Trophoblast cell (in vitro differentiated cells and primary cell): ENCODE data around the gene PML.
"Not testable (repeated sequence)": the region's sequence is repeated elsewhere in the genome, so short reads cannot be mapped to it uniquely, and the experiment has no call there.

Experiments
- DNase-seq, 2 donors: peaks; one replicate each; pipeline ENCODE4 v3.0.0-alpha.2; 2016
- H2AFZ ChIP-seq: 2 replicates; pipeline ENCODE4 v1.6.1; 2013; ENCODE audit warnings: low read length, moderate library complexity, mild to moderate bottlenecking; ENCODE audit not compliant: insufficient read depth, poor library complexity
- H2AK5ac ChIP-seq: 2 replicates; pipeline ENCODE4 v1.6.1; 2013; ENCODE audit warnings: mild to moderate bottlenecking, low read length
- H2BK120ac ChIP-seq: 2 replicates; pipeline ENCODE4 v1.6.1; 2013; ENCODE audit warnings: low read length, mild to moderate bottlenecking, moderate library complexity; ENCODE audit not compliant: insufficient read depth, poor library complexity
- H2BK12ac ChIP-seq: 2 replicates; pipeline ENCODE4 v1.6.1; 2013; ENCODE audit warnings: mild to moderate bottlenecking, low read length, moderate library complexity
- H2BK5ac ChIP-seq: 2 replicates; pipeline ENCODE4 v1.6.1; 2013; ENCODE audit warnings: low read length, low read depth, moderate library complexity, mild to moderate bottlenecking; ENCODE audit not compliant: poor library complexity
- H3K14ac ChIP-seq: 2 replicates; pipeline ENCODE4 v1.6.1; 2013; ENCODE audit warnings: mild to moderate bottlenecking, low read length
- H3K18ac ChIP-seq: 2 replicates; pipeline ENCODE4 v1.6.1; 2013; ENCODE audit warnings: mild to moderate bottlenecking, low read length
- H3K23ac ChIP-seq: 2 replicates; pipeline ENCODE4 v1.6.1; 2013; ENCODE audit warnings: low read length
- H3K27ac ChIP-seq: 2 replicates; pipeline ENCODE4 v1.5.1; 2013; ENCODE audit warnings: low read depth, mild to moderate bottlenecking, inconsistent platforms, low read length, moderate library complexity
- H3K27me3 ChIP-seq: 2 replicates; pipeline ENCODE4 v1.6.1; 2013; ENCODE audit warnings: inconsistent platforms, mild to moderate bottlenecking, low read length, moderate library complexity; ENCODE audit not compliant: insufficient read depth
- H3K36me3 ChIP-seq, 2 experiments: 1 replicate in 1 of 2; 2 replicates in 1 of 2; pipeline ENCODE4 v1.6.1; 2013; ENCODE audit warnings: low read length in 2 of 2, mild to moderate bottlenecking in 2 of 2, moderate library complexity in 1 of 2; ENCODE audit not compliant: insufficient read depth in 2 of 2, control insufficient read depth in 1 of 2
- H3K4ac ChIP-seq: 2 replicates; pipeline ENCODE4 v1.6.1; 2013; ENCODE audit warnings: low read depth, mild to moderate bottlenecking, low read length, moderate library complexity
- H3K4me1 ChIP-seq, 2 experiments: 1 replicate in 1 of 2; 2 replicates in 1 of 2; pipeline ENCODE4 v1.6.1; 2013; ENCODE audit warnings: low read length in 2 of 2, mild to moderate bottlenecking in 2 of 2, moderate library complexity in 1 of 2; ENCODE audit not compliant: insufficient read depth in 2 of 2, control insufficient read depth in 1 of 2
- H3K4me2 ChIP-seq: 2 replicates; pipeline ENCODE4 v1.6.1; 2013; ENCODE audit warnings: inconsistent platforms, mild to moderate bottlenecking, low read length, moderate library complexity
- H3K4me3 ChIP-seq: 2 replicates; pipeline ENCODE4 v1.5.1; 2013; ENCODE audit warnings: mild to moderate bottlenecking, low read depth, low read length, inconsistent platforms
- H3K79me1 ChIP-seq: one replicate; pipeline ENCODE4 v1.6.1; 2013; ENCODE audit warnings: low read length
- H3K79me2 ChIP-seq: 2 replicates; pipeline ENCODE4 v1.6.1; 2013; ENCODE audit warnings: low read length, mild to moderate bottlenecking; ENCODE audit not compliant: control insufficient read depth, insufficient read depth, poor library complexity
- H3K9ac ChIP-seq: 2 replicates; pipeline ENCODE4 v1.6.1; 2013; ENCODE audit warnings: mild to moderate bottlenecking, low read length
- H3K9me3 ChIP-seq: 2 replicates; pipeline ENCODE4 v1.6.1; 2013; ENCODE audit warnings: low read depth, mild to moderate bottlenecking, control low read depth, inconsistent platforms, low read length; ENCODE audit not compliant: insufficient read depth
- H4K12ac ChIP-seq: 2 replicates; pipeline ENCODE4 v1.6.1; 2013; ENCODE audit warnings: low read depth, mild to moderate bottlenecking, low read length, moderate library complexity
- H4K8ac ChIP-seq: 2 replicates; pipeline ENCODE4 v1.6.1; 2013; ENCODE audit warnings: low read depth, mild to moderate bottlenecking, low read length, moderate library complexity
- H4K91ac ChIP-seq: one replicate; pipeline ENCODE4 v1.6.1; 2013; ENCODE audit warnings: low read depth, mild to moderate bottlenecking, low read length, moderate library complexity
- WGBS: extraction: QIAGEN DNeasy Blood & Tissue Kit; methylation state at CpG from one replicate; pipeline ENCODE4 v1.1.7; 2013; ENCODE audit warnings: missing lambda C conversion rate; ENCODE audit not compliant: insufficient read length, insufficient coverage; ENCODE audit errors: extremely low coverage; 5-methylcytosine and 5-hydroxymethylcytosine counted together

PML gene

DNA sequence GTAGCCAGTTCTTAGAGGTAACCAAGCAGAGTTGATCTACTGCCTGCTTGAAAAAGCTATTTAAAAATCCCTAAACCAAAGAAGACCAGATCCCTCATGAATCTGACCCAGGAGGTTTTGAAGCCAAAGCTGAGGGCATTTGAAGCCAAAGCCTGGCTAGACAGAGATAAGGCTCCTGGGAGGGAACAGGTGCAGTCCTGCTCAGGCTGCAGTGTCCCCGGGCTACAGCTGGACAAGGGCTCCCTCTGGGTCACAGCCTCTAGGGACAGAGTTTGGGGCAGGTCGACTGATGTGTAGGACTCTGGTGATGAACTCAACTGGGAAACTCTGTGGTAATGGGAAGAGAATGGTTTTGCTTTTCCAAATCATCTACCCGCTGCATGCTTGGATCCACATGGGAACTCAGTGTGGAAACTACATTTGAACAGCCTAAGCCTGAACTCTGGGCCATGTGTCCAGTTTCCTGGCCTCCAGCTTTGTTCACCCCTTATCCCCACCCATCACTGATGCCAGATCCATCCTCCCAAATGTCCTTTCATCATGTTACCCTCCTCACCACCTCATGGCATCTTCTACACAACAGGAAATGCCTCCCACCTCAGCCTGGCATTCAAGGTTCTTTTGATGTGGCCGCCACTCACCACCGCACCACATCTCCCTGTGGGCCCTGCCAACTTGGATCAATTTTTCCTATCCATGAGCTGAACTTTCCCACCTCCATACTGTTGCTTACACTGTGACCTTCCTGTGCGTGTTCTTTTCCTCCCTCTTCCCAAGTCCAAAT, 64.7 kb downstream of the PML start:
- not testable (repeated sequence) for H4K8ac ChIP-seq, H3K27me3 ChIP-seq, H3K9ac ChIP-seq, H2BK120ac ChIP-seq, H2AFZ ChIP-seq, H3K27ac ChIP-seq, H4K91ac ChIP-seq, DNase-seq, H3K4ac ChIP-seq, H3K23ac ChIP-seq, H3K14ac ChIP-seq, H3K79me1 ChIP-seq, H2BK12ac ChIP-seq, H3K9me3 ChIP-seq, H3K4me1 ChIP-seq, H3K4me3 ChIP-seq, H3K18ac ChIP-seq, H3K36me3 ChIP-seq, H4K12ac ChIP-seq, H2BK5ac ChIP-seq, H3K4me2 ChIP-seq, H3K79me2 ChIP-seq, H2AK5ac ChIP-seq
- WGBS, result no CpG with 5 or more reads among the region's 6 CpGs

DNA sequence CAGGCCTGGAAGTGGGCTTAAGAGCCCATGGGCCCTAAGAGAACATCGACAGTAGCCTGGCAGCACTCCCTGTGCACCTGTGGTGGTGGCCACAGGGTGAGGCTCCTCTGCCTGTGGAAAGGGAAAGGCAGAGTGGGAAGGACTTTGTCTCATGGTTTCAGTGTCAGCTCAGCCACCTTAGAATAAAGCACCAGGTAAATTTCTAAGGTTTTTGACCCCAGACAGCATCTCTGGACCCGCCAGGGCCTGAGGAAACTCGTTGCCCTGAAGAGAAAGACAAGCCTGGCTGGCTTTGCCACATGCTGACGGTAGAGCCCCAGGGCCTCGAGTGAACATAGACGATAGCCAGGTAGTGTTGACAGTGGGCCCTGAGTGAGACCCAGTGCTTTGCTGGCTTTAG, 65.7 kb downstream of the PML start:
- no peaks in the 10 kb centered on the region for H3K79me2 ChIP-seq
- H3K4me2 ChIP-seq, result no peak overlapping the region
- H3K4me1 ChIP-seq, result peaks cover 2 to 4% of the 10 kb centered on the region in 2 experiments
- no CpG with 5 or more reads among the region's 6 CpGs for WGBS
- no peaks in the 10 kb centered on the region for H3K9me3 ChIP-seq
- H3K4me3 ChIP-seq, result no peak overlapping the region
- H3K27ac ChIP-seq, result no peak overlapping the region
- no peak overlapping the region for H2BK5ac ChIP-seq
- H2BK120ac ChIP-seq, result no peak overlapping the region
- no peak overlapping the region for H2BK12ac ChIP-seq
- H2AK5ac ChIP-seq, result peak overlapping the region; percentile 52
- H3K27me3 ChIP-seq, result no peaks in the 10 kb centered on the region
- no peak overlapping the region for H3K4ac ChIP-seq
- no peak overlapping the region for H4K91ac ChIP-seq
- H3K36me3 ChIP-seq, result no peaks in the 10 kb centered on the region
- H4K12ac ChIP-seq, result no peak overlapping the region
- no peak overlapping the region for H3K18ac ChIP-seq
- H4K8ac ChIP-seq, result no peak overlapping the region
- H3K23ac ChIP-seq, result no peak overlapping the region
- DNase-seq, result no peak
- H3K79me1 ChIP-seq, result no peaks in the 10 kb centered on the region
- H2AFZ ChIP-seq, result no peak overlapping the region
- H3K14ac ChIP-seq, result no peak overlapping the region
- H3K9ac ChIP-seq, result no peak overlapping the region

DNA sequence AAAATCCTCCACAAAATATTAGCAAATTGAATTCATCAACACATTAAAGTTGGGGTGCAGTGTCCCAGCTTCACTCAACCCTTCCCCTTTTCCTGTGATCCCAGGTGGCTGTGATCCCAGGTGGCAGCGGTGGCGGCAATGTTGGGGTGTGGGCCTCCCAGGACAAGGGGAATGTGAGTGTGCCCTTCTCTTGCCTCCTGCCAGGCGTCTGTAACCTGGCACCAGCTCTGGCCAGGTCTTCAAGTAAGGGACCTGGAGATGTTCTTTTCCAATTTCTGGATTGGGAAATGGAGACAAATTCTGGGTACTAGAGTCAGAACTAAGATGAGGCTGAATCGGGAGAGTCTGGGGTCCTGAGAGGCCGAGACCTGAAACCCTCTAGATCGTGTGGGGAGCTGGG, 67.7 kb downstream of the PML start:
- no peak overlapping the region for H3K14ac ChIP-seq
- no peak overlapping the region for H2BK120ac ChIP-seq
- no peak overlapping the region for H3K4ac ChIP-seq
- H4K8ac ChIP-seq, result no peak overlapping the region
- DNase-seq, result no peak
- H3K79me2 ChIP-seq, result no peaks in the 10 kb centered on the region
- no peak overlapping the region for H3K4me2 ChIP-seq
- peaks cover 2 to 4% of the 10 kb centered on the region in 2 experiments for H3K4me1 ChIP-seq
- no CpG with 5 or more reads among the region's 6 CpGs for WGBS
- no peak overlapping the region for H3K27ac ChIP-seq
- no peak overlapping the region for H3K4me3 ChIP-seq
- no peak overlapping the region for H2BK12ac ChIP-seq
- no peaks in the 10 kb centered on the region for H3K79me1 ChIP-seq
- H2AFZ ChIP-seq, result no peak overlapping the region
- no peaks in the 10 kb centered on the region for H3K36me3 ChIP-seq
- no peak overlapping the region for H3K9ac ChIP-seq
- no peak overlapping the region for H2BK5ac ChIP-seq
- H3K18ac ChIP-seq, result no peak overlapping the region
- no peak overlapping the region for H4K91ac ChIP-seq
- no peak overlapping the region for H4K12ac ChIP-seq
- H3K27me3 ChIP-seq, result no peaks in the 10 kb centered on the region
- H3K9me3 ChIP-seq, result no peaks in the 10 kb centered on the region
- H3K23ac ChIP-seq, result no peak overlapping the region
- no peak overlapping the region for H2AK5ac ChIP-seq

DNA sequence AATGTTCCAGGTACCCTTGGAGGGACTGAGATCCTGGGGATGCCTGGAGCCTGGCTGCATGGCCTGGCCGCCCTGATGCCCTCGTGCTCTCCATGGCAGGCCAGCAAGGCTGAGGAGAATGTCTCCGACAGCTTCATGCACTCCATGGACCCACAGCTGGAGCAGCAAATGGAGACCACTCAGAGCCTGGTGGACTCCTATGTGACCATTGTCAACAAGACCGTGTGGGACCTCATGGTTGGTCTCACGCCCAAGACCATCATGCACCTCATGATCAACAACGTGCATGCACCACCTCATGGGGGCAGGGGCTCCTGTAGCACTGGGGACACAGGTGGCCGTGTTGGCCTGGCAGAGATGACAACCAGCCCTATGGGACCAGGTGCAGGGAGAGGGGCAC, 68.2 kb downstream of the PML start:
- H4K91ac ChIP-seq, result no peak overlapping the region
- H2AFZ ChIP-seq, result no peak overlapping the region
- no peak overlapping the region for H3K18ac ChIP-seq
- H3K14ac ChIP-seq, result no peak overlapping the region
- no peak overlapping the region for H2BK5ac ChIP-seq
- no peak overlapping the region for H3K9ac ChIP-seq
- H3K79me1 ChIP-seq, result no peaks in the 10 kb centered on the region
- no peak overlapping the region for H3K4me3 ChIP-seq
- H3K79me2 ChIP-seq, result no peaks in the 10 kb centered on the region
- H3K4me2 ChIP-seq, result no peak overlapping the region
- H3K9me3 ChIP-seq, result no peaks in the 10 kb centered on the region
- H3K23ac ChIP-seq, result no peak overlapping the region
- H2BK120ac ChIP-seq, result no peak overlapping the region
- peaks cover 2 to 4% of the 10 kb centered on the region in 2 experiments for H3K4me1 ChIP-seq
- no peak overlapping the region for H4K12ac ChIP-seq
- no peaks in the 10 kb centered on the region for H3K27me3 ChIP-seq
- no peak overlapping the region for H3K4ac ChIP-seq
- no peak overlapping the region for H3K27ac ChIP-seq
- no peak overlapping the region for H2AK5ac ChIP-seq
- no peak overlapping the region for H4K8ac ChIP-seq
- no peak overlapping the region for H2BK12ac ChIP-seq
- no peaks in the 10 kb centered on the region for H3K36me3 ChIP-seq
- no CpG with 5 or more reads among the region's 7 CpGs for WGBS
- no peak for DNase-seq
